ENCODE results near the gene TMEM62.
A peak's percentile ranks its signal among the peaks of the same experiment; 100 is the strongest.
"Not testable (repeated sequence)": the region's sequence is repeated elsewhere in the genome, so short reads cannot be mapped to it uniquely, and the experiment has no call there.

The TMEM62 gene

GRCh38 chr15:43183270-43183669 is 49.9 kb downstream of the TMEM62 start:
- DNase-seq (ENCODE audit: low read depth), result no peak

GRCh38 chr15:43184407-43185124 is 51.2 kb downstream of the TMEM62 start:
- DNase-seq (ENCODE audit: low read depth), result no peak

DNA sequence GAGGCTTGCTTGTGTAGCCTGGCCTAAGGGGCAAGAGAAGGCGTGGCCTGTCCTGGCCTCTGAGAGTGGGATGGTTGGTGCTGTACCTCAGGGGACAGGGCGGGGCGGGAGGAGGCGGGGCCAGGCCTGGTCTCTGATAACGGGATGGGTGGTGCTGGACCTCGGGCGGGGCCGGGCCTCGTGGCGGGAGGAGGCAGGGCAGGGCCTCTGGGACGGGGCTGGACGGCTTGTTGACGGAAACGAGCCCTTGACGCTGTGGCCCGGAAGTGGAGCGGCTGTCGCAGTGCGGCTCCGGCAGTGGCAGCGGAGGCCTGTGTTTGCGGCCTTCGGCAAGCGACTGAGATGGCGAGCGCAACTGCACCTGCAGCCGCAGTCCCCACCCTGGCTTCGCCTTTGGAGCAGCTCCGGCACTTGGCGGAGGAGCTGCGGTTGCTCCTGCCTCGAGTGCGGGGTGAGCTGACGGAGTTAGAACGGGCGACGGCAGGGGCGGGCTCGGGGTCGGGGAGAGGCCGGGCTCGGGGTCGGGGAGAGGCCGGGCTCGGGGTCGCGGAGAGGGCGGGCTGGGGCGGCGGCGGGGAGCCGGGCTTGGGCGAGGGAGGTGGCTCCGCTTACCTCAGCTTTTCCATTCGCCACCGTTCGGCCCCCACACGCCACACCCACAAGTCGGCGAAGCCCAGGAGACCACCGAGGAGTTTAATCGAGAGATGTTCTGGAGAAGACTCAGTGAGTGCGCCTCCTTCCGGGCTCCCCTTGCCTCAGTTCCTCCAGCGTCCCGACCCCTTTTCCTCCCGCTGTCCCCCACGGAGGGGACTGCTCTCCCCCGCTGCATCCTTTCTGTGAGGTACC is 52.0 kb downstream of the TMEM62 start, which contains the start of gene CCNDBP1:
Gene CCNDBP1 (plus strand): TSS at position 247 of the 846 bp plus-strand sequence. CDS start 96 bp downstream, at position 343.
- DNase-seq (ENCODE audit: low read depth), result peak; percentile 85

- no peak for DNase-seq (ENCODE audit: low read depth)
These were observed 52.6 kb downstream of the TMEM62 start for GRCh38 chr15:43186003-43186353.

DNA sequence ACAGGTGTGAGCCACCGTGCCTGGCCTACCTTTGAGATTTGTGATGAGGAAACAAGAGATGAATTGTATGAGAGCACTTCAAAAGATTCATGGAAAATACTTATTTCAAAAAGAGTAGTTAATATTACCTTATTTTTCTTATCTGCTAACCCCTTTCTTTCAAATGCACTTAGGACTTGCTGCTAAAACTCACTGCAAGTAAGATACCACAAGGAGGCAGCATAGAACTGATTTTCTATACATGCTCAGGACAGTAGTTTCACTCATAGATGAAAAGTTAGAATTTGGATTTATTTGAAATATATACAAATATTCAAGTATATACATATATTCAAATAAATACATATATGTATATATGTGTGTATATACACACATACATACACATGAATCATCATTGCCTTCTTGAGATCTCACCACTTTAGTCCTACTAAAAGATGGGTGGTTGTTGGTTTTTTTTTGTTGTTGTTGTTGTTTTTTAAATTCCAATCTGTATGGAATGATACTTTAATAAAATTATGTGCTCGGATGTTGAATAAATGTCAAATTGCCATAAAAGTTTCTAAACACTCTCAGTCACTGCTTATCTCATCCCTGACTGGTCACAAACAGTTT is 54.3 kb downstream of the TMEM62 start:
- DNase-seq (ENCODE audit: low read depth), result no peak

GRCh38 chr15:43189296-43189695 is 55.9 kb downstream of the TMEM62 start:
- DNase-seq (ENCODE audit: low read depth), result no peak

DNA sequence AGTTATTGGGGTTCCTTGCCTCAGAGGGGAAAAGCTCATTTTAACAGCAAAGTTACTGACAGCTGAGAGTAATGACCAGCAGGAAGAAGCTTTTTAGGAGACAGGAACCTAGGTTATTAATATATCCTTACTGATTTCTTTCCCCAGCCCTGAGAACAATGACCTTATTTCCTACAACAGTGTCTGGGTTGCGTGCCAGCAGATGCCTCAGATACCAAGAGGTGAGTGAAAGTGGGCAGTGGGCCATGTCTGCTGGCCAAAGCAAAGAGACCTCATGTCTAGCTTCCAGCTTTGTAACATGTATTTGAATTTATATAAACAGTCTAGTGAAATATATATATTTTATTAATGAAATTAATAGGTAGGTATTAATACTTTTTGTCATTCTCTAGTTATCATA is 56.8 kb downstream of the TMEM62 start:
- no peak for DNase-seq (ENCODE audit: low read depth)

DNA sequence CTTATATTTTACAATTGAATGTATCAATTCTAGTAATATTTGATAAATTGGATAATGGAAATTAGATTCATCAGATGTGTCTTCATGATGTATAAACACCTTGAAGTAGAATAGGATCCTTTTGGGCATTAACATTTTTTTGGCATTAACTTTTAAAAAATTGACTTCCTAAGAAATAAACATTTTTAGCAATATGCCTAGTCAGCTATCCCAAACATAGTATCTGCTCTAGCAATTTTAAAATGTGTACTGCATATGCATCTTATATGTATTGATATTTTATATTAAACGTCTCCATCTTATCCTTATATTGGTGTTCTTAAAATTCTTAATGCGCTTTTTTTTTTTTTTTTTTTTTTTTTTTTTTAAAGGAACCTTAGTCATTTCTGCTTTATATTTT is 60.3 kb downstream of the TMEM62 start:
- DNase-seq (ENCODE audit: low read depth), result no peak

DNA sequence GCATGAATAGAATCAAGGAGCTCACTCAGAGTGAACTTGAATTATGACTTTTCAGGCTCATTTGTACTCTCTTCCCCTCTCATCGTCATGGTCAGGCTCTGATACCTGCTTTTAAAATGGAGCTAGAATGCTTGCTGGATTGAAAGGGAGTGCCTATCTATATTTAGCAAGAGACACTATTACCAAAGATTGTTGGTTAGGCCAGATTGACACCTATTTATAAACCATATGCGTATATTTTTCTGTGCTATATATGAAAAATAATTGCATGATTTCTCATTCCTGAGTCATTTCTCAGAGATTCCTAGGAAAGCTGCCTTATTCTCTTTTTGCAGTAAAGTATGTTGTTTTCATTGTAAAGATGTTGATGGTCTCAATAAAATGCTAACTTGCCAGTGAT is 61.4 kb downstream of the TMEM62 start:
- DNase-seq (ENCODE audit: low read depth), result no peak

DNA sequence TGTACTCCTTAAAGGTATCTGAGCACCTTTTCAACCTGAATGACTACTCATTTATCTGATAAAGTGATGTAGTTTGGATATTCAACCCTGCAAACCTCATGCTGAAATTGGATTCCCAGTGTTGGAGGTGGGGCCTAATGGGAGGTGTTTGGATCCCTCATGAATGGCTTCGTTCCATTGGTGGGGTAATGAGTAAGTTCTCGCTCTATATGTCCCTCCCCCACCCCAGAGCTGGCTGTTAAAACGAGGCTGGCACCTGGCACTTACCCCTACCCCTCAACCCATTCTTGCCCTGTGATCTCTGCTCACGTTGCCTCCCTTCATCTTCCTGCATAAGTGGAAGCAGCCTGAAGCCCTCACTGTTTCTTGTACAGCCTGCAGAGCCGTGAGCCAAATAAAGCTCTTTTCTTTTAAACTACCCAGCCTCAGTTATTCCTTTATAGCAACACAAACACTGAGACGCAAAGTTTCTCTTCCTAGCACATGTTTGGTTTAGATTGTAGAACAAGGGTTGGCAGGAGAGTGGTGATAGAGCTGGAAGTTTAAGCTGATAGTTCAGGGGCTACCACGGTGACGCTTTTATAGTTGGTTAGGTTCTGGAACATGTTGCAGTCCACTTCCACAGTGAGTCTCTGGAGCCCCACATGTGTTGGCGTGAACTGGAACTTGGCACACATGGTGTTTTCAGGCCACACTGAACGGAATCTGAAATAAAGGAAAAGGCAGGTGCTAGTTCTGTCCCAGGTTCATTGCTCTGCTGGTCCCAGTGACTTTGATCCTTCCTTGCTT is 63.6 kb downstream of the TMEM62 start:
- DNase-seq (ENCODE audit: low read depth), result no peak

DNA sequence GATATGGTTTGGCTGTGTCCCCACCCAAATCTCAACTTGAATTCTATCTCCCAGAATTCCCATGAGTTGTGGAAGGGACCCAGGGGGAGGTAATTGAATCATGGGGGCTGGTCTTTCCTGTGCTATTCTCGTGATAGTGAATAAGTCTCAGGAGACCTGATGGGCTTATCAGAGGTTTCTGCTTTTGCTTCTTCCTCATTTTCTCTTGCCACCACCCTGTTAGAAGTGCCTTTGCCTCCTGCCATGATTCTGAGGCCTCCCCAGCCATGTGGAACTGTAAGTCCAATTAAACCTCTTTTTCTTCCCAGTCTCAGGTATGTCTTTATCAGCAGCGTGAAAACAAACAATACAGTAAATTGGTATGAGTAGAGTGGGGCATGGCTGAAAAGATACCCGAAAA is 64.4 kb downstream of the TMEM62 start:
- not testable (repeated sequence) for DNase-seq (ENCODE audit: low read depth)

DNA sequence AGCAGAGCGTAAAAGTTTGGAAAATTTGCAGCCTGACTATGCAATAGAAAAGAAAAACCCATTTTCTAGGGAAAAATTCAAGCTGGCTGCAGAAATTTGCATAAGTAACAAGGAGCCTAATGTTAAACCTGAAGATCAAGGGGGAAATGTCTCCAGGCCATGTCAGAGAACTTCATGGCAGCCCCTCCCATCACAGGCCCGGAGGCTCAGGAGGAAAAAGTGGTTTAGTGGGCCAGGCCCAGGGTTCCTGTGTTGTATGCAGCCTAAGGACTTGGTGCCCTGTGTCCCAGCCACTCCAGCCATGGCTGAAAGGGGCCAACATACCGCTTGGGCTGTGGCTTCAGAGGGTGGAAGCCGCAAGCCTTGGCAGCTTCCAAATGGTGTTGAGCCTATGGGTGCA is 65.2 kb downstream of the TMEM62 start:
- DNase-seq (ENCODE audit: low read depth), result not testable (repeated sequence)

GRCh38 chr15:43198992-43199391 is 65.6 kb downstream of the TMEM62 start:
- no peak for DNase-seq (ENCODE audit: low read depth)

GRCh38 chr15:43199945-43200488 is 66.6 kb downstream of the TMEM62 start:
- DNase-seq (ENCODE audit: low read depth), result no peak

DNA sequence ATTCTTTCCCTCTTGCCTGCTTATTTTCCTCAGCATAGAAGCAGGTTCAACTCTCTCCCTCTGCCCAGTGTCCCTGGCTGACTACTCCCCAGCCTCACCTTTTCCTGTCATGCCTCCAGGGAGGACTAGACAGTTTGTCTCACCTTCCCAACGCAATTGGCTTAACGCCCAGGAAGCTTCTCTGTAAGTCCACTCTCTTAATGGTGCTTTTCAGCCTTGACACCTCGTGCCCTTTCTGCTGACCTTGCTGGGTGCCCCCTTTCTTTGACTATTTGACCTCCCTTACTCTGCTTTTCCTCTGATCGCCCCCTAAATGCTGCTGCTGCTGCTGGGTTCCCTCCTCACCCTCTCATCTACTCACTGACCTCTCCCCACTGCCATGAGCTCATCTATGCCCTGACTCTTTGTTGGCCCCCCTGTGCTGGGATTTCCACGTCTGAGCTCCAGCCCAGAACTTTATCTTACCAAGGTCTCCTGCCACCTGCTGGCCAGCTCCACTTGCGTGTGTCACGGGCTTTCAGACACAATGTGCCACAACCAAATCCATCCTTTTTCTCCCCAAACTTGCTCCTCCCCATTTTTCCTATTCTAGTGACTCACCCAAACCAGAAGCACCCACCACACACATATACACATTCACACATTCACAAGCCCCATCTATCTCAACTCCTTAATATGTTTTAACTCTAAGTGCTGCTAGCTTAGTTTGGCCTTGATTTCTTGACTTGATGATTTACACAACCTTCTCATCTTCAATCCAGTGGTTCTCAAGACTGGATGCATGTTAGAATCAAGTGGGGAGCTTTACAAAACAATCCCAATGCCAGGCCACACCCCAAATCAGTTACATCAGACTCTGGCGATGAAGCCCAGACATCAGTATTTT is 70.9 kb downstream of the TMEM62 start:
- peak; percentile 20 for DNase-seq (ENCODE audit: low read depth)

GRCh38 chr15:43206054-43206453 is 72.7 kb downstream of the TMEM62 start:
- DNase-seq (ENCODE audit: low read depth), result no peak

DNA sequence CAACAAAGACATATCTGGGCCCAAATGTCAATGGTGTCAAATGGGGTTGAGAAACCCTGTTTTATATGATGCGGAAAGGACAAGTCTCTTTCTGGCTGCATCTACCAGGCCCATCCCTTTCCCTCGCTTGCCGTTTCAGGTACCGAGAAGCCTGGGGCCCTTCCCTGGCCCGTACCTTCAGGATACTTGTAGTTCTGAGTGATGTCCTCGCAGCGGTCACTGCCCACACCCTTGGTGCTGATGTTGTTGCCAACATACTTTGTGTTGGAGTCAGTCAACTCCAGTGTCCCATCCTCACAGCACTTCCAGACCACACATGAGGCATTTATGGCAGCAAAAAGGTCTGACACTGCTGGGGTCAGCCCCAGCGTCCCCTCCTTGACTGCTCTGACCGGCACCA is 73.6 kb downstream of the TMEM62 start:
- no peak for DNase-seq (ENCODE audit: low read depth)

GRCh38 chr15:43208052-43209002 is 74.9 kb downstream of the TMEM62 start:
- no peak for DNase-seq (ENCODE audit: low read depth)

- no peak for DNase-seq (ENCODE audit: low read depth)
These were observed 75.9 kb downstream of the TMEM62 start for GRCh38 chr15:43209059-43209824.
